SHP77 (cell line): Measurements from ENCODE around the gene NODAL.
"Not testable (repeated sequence)": the region's sequence is repeated elsewhere in the genome, so short reads cannot be mapped to it uniquely, and the experiment has no call there.

Experiments used
- DNase-seq, 2 experiments: peaks; one replicate each; lab custom pipeline; 2025; lab: John Stamatoyannopoulos, UW

The NODAL gene

GRCh38 chr10:70441161-70441894 is at the start of gene NODAL:
Gene NODAL, minus strand, starts transcription at chr10:70441681. Its CDS starts 14 bp downstream, at chr10:70441667.
- no peak for DNase-seq

GRCh38 chr10:70490142-70490541 is 48.7 kb upstream of the NODAL start:
- DNase-seq: no peak

GRCh38 chr10:70487824-70488223 is 46.3 kb upstream of the NODAL start:
- DNase-seq: no peak

- not testable (repeated sequence) for DNase-seq
These were observed 42.4 kb upstream of the NODAL start for GRCh38 chr10:70483872-70484271.

GRCh38 chr10:70482982-70483760 is 41.7 kb upstream of the NODAL start:
- no peak for DNase-seq

GRCh38 chr10:70481831-70482530 is 40.5 kb upstream of the NODAL start:
- DNase-seq: no peak

- DNase-seq: no peak
These were observed 39.6 kb upstream of the NODAL start for GRCh38 chr10:70481105-70481504.

GRCh38 chr10:70480239-70480861 is 38.9 kb upstream of the NODAL start:
- no peak for DNase-seq

- DNase-seq: no peak
These were observed 38.3 kb upstream of the NODAL start for GRCh38 chr10:70479626-70480238.

- DNase-seq: no peak
These were observed 37.7 kb upstream of the NODAL start for GRCh38 chr10:70479165-70479581.

- no peak for DNase-seq
These were observed 37.0 kb upstream of the NODAL start, which contains the start of gene PALD1 for GRCh38 chr10:70478191-70479164. Gene PALD1, plus strand, starts transcription at chr10:70478767. Its CDS starts 47,185 bp downstream, at chr10:70525952.

- no peak for DNase-seq
These were observed 36.2 kb upstream of the NODAL start for GRCh38 chr10:70477661-70478162.

GRCh38 chr10:70476249-70477035 is 35.0 kb upstream of the NODAL start:
- DNase-seq: no peak

GRCh38 chr10:70475661-70476060 is 34.2 kb upstream of the NODAL start:
- DNase-seq: no peak

GRCh38 chr10:70474780-70475179 is 33.3 kb upstream of the NODAL start:
- no peak for DNase-seq

- DNase-seq: no peak
These were observed 31.4 kb upstream of the NODAL start for GRCh38 chr10:70472799-70473454.

- no peak for DNase-seq
These were observed 25.5 kb upstream of the NODAL start for GRCh38 chr10:70466951-70467350.

- DNase-seq: no peak
These were observed 24.4 kb upstream of the NODAL start for GRCh38 chr10:70465832-70466231.

- no peak for DNase-seq
These were observed 23.8 kb upstream of the NODAL start for GRCh38 chr10:70465278-70465677.
